Measurements from ENCODE around the gene JAK3.

The JAK3 gene

DNA sequence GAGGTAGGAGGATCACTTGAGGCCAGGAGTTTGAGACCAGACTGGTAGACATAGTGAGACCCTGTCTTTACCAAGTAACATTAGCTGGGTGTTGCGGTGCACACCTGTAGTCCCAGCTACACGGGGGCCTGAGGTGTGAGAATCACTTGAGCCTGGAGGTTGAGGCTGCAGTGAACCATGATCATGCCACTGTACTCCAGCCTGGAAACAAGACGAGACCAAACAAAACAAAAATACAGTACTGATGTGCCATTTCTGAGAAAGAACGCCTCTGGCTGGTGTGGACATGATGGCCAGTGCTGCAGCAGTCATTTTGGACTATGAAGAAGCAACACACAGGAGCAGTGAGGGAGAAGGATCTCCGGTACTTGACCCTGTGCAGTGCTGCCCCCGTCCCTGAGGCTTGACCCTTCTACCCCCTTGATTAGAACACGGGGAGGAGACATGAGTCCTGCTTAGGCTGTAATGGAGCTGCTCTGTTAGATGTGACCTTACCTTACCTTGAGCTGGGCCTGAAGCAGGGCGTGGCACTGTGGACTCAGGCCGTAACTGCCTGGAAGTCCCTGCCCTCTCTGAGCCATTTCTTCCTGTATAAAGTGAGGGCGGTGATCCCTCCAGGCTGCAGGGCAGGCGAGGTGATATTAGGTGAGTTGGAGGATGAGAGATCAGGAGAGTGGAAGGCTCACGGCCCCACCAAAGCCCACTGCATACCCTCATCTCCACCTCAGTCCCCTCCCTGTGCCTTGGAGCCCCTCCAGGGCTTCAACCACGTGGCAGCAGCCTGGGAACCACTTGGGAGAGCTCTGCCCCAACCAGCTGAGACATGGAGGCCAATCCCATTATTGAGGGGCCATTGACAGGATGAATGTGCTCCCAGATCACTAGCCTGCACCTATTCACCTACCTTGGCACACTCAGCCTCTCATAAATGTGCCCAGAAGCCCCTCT, 17.9 kb upstream of the JAK3 start:
- no peak for DNase-seq

DNA sequence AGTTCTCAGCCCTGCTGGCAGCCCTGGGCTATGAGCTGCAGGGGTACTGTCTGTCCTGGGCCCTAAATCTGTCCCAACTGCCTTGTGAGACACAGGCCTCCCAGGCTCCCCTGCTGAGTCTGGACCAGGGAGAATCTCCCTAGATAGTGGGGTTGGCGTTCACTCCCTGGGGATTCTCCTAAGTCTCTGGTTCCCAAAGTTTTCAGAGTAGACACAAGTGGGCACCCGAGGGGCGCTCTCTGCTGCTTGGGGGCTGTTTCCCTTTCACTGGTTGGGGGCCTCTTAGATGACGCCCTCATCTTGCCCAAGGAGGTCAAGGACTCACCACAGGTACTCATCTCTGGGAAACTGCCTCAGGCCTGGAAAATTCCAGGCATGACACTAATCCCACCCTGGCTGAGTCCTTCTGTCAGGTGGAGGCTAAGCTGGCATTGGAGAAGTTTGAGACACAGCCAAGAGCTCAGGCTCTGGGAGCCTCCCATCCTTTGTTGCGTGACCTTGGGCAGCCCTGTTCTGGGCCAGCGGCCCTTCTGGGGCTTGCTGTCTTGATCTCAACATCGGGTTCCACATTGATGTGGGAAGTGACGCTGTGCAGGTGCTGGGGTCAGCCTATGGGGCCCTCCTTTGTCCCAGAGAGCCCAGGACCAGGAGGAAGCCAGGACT, 15.9 kb upstream of the JAK3 start:
- DNase-seq = no peak

DNA sequence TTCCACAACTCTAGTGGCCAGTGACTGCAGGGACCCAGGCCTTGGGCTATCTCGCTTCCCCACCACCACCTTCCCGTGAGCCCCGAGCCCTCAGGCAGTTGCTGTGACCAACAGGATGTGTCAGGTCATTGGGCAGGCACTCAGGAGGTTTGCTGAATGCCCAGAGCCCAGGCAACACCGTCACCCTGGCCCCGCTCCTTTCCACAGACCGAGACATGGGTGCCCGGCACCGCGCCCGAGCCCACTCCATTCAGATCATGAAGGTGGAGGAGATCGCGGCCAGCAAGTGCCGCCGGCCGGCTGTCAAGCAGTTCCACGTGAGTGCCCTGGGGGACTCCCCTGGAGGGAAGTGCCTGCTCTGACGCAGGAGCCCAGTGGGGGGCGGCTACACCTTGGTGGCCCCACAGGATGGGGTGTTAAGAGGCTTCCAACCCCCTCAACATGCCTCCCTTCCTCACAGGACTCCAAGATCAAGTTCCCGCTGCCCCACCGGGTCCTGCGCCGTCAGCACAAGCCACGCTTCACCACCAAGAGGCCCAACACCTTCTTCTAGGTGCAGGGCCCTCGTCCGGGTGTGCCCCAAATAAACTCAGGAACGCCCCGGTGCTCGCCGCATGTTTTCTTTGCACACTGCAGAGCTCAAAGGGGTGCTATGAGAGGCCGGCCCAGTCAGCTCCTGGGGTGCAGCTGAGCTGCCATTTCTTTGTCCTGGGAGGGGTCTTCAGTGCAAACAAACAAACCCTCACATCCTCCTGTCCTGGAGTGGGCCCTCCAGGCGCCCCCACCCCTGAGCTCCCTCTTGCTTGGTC, 15.1 kb upstream of the JAK3 start:
- DNase-seq = no peak

DNA sequence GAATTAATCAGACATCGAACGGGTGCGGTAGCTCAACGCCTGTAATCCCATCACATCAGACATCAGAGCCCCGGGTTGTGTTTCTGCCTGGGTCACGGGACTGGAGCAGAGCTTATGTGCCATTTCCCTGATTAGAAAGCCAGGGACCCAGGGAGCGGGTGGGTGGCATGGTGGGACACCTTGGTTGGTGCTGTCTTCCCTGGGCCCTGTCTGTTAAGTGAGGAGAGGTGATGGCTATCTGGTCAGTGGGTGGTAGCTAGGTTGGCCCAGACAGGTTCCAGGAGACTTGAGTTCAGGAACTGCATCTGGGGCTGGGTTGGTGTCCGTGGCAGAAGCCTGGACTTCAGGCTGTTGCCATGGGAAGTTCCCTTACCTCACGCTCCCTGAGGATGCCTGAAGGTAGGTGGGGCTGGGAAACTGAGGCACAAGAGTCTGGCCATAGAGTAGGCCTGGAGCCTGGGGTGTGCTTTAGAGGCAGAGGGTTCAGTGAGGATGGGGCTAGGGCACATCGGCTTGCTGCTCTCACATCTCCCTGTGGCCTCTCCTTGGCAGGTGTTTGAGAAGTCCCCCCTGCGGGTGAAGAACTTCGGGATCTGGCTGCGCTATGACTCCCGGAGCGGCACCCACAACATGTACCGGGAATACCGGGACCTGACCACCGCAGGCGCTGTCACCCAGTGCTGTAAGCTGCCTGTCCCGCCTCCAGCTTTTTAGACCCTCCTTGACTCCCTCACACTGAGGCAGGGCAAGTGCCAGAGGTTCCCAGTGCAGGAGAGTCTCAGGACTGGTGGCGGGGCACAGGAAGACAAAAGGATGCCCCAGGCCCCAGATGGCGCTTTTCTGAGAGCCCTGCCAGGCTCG, 14.0 kb upstream of the JAK3 start:
- no peak for DNase-seq

DNA sequence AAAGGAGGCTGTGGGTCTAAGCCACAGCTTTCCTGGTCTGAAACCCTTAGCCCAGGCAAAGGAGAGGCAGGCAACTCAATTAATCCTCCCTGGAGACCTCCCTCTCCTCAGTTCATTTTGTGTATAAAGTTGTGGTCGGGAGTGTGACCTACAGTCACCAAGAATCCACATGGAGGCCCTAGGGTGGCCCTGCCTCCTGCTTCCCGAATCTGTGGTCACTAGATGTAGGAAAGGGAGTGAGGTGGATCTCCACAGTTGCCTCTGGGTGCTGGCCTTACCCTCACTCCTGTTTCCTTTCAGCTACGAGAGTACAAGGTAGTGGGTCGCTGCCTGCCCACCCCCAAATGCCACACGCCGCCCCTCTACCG, 13.2 kb upstream of the JAK3 start:
- DNase-seq = no peak

DNA sequence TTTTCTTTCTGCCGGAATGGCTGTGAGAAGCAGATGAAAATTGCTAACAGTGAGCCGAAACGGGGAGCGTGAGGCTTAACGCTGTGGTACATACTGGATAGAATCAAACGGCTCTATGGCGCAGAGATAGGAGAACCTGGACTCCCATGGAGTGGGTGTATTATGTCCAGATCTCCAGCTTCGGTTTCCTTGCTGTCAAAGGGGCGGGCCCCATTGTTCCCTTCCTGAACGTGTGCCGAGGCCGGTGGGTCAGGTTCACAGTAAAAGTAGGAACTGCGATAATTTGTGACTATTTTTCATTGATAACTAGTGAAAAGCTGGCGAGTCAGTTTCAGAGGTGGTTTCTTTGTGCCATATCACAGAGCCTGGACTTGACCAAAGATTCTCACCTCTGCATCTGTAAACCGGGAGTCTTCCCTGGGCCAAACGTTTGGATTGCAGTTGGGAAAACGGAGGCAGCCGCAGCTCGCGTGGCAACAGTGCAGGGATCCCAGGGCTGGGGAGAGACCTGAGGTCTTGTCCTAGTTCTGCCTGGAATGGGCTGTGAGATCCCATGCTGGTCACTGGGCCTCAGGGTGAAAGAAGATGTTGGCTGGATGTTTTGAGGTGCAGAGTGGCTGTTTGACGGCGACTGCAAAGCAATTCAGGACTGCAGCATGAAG, 12.7 kb upstream of the JAK3 start:
- peak in 1 of 3 experiments; percentile 40 for DNase-seq

DNA sequence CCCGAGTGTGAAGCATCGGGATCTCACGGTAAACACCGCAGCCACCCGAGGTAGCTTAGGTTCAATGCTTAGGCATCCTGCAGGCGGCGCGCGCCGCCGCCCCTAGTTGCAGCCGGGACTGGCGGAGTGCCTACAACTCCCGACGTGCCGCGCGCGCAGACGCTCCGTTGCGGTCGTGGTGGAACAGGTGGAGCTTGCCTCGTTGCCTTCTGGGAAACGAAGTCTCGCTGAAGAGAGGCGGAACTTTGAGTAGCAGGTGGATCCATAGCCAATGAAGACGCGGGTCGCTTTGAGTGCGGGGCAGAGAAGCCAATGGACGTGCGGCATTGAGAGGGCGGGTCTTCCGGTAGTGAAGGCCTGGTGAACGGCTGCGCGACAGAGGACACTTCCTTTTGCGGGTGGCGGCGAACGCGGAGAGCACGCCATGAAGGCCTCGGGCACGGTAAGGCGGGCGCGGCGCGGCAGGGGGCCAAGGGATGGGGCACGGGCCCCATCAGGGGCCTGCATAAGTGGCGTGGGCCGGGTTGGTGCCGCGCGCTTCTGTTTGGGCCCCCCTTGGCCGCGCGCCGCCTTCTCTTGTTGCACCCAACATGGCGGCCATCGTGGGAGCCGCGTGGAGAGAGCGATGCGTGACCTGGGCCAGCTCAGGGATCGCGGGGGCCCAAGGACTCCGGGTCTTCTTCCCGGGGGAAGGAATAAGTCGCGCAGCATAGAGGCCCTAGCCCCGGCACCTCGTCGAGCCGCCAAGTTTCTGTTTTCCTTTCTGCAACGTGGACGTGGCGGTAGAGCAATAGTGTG, 11.9 kb upstream of the JAK3 start, which contains the start of gene RPL18A:
TSS of gene RPL18A (plus strand) at position 378 of the 798 bp plus-strand sequence. CDS start at position 425, 47 bp downstream.
- DNase-seq = peak; percentile 97 to 100 (median 98)

GRCh38 chr19:17855280-17856152, 7.7 kb upstream of the JAK3 start:
- peak; percentile 54 to 79 (median 60) for DNase-seq

DNA sequence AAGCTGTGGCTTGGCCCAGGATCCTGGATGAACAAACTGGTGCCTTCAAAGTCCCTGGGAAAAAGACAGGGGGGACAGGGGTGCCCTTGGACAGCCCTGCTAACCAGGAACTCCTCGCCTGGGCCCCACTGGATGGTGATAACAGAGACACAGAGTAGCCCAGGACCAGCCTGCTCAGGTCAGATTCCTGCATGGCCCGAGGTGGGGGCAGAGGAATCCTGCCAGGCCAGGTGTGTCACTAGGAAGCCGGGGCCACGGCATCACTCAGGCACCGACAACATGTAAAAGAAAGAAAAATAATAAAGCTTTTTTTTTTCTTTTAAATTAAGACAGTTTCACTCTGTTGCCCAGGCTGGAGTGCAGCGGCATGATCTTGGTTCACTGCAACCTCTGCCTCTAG, 6.3 kb upstream of the JAK3 start:
- no peak for DNase-seq

DNA sequence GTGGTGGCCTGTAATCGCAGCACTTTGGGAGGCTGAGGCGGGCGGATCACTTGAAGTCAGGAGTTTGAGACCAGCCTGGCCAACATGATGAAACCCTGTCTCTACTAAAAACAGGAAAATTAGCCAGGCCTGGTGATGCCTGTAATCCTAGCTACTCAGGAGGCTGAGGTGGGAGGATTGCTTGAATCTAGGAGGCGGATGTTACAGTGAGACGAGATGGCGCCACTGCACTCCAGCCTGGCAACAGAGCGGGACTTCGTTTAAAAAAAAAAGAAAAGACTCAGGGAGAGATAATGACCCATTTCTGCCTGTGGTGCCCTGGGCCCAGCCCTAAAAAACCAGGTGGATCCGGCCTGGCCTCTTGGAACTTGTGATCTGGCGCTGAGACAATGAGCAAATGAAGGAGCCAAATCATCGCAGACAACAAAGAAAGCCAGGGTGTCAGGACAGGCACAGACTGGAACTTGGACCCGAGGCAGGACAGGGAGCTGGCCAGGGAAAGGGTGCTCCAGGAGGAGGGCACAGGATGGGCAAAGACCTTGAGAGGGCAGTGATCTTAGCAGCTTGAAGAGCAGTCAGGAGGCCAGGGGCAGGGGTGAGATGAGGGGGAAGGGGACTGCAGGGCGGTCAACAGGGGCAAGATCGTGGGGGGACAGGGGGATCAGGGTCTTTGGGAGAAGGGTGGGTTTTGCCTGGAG, 962 bp upstream of the JAK3 start:
- no peak for DNase-seq

- no peak for DNase-seq
Measured at GRCh38 chr19:17846146-17846545, 1.6 kb downstream of the JAK3 start.

- no peak for DNase-seq
Measured at GRCh38 chr19:17843908-17844490, 3.8 kb downstream of the JAK3 start.

DNA sequence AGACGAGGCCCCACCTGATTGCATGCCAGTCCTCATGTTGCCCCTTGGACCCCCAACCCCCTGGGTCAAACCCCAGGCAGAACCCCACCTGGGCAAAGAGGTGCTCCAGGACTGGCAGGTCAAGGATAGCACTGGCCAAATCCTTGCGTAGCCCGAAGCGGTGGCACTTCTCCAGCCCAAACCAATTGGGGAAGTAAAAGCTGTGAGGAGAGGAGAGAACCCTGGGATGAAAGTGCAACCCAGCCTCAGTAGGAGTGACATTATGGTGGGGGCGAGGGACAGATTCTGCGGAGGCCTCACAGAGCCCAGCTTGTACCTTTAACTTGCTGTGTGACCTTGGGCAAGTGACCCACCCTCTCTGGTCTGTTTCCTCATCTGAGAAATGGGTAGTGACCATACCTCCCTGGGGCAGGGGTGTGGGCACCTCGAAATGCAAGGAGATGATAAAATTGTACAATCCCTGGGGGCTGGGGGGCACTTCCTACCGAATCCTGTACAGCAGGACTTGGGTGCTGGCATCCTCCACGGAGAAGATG, 4.4 kb downstream of the JAK3 start:
- no peak for DNase-seq

GRCh38 chr19:17842663-17843291, 5.0 kb downstream of the JAK3 start:
- no peak for DNase-seq

DNA sequence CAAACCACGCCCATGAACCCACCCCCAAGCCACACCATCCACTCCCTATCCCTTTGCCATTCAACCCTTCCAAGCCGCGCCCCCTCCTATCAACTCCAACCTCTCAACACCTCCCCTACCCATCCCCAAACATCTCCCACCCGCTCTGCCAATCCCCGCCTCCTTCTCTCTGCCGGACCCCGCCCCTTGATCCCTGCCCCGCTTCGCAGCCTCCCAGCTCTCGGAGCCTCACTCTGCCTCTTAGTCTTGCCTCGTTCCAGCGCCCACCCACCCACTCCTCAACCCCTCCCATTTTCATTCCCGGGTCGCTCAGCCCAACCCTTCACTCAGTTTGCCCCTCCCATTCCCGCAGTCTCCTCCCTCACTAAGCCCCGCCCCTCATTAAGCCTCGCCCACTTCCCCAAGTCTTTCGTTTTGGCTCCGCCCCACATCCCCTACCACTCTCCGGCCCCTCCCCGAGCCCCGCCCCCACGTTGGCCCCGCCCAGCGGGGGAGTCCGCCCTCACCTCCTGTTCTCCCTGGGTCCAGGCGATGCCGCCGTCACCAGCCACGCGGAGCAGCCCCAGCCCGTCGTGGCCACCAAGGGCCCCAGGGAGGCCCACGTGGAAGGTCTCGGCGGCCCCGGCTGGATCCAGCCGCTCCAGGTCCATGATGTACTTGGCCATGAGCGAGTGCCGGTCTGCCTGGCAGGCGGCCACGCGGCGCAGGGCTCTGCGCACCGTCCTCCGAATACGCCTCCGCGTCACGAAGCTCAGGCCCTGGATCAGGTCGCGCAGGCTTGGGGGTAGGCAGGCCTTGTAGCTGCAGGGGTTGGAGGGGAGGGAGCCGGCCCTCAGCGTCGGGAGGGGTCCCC, 5.7 kb downstream of the JAK3 start:
- peak; percentile 68 to 92 (median 80) for DNase-seq

- no peak for DNase-seq
Measured at GRCh38 chr19:17841371-17841809, 6.4 kb downstream of the JAK3 start.

DNA sequence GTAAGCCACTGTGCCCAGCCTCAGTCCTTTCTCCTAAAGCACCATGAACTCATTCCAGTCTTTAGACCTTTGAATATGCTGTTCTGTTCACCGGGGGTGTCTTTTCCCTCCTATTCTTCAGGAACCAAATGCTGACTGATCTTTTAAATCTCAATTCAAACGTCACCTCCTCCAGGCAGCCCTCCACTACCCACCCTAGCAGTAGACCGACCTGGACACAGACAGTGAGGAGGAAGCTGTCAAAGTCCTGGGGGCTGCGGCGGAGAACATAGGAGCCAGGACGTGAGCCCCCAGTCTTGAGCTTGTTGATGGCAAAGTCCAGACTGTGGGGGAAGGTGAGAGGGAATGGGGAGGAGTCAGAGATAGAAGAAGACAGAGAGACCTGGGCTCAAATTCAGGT, 7.8 kb downstream of the JAK3 start:
- DNase-seq = no peak
